Prostate gland (tissue), 2 donors: ENCODE results near the gene IMMP2L. TPM values are rescaled to one million over a fixed set of nuclear protein-coding genes. Genes with fewer than 3 reads are reported as not detected.
"Not testable (repeated sequence)": the region's sequence is repeated elsewhere in the genome, so short reads cannot be mapped to it uniquely, and the experiment has no call there.

Source experiments
- DNase-seq: peaks from one replicate; pipeline ENCODE4 v3.0.0-alpha.2; 2019; ENCODE audit warnings: low spot score
- H3K27ac ChIP-seq, 2 donors: fragments of 200-600 bp; sonication (generic); 2 replicates each; pipeline ENCODE4 v1.5.1; 2017 to 2019
- H3K27me3 ChIP-seq: fragments of 200-600 bp; sonication (generic); replicated peaks from 2 replicates; pipeline ENCODE4 v1.5.1; 2019; ENCODE audit not compliant: insufficient read depth
- H3K36me3 ChIP-seq, 2 donors: fragments of 200-600 bp; sonication (generic); 1 replicate in 1 of 2; 2 replicates in 1 of 2; pipeline versions ENCODE4 v1.5.1 to v1.8.1; 2017 to 2019
- H3K4me1 ChIP-seq: fragments of 200-600 bp; sonication (generic); replicated peaks from 2 replicates; pipeline ENCODE4 v1.5.1; 2019
- H3K4me3 ChIP-seq, 2 donors: fragments of 200-600 bp; sonication (generic); 2 replicates each; pipeline ENCODE4 v1.5.1; 2017 to 2019
- H3K9me3 ChIP-seq: fragments of 200-600 bp; sonication (generic); 2 replicates; pipeline ENCODE4 v1.5.1; 2017
- CTCF ChIP-seq, 4 experiments: fragments of 200-600 bp in 2 of 4; fragments of 450-650 bp in 2 of 4; sonication (generic) in 2 of 4; IDR thresholded peaks; 1 replicate in 3 of 4; 2 replicates in 1 of 4; pipeline ENCODE4 v1.5.1; 2016 to 2019; ENCODE audit warnings: antibody characterized with exemption in 4 of 4, mild to moderate bottlenecking in 2 of 4, moderate library complexity in 2 of 4
- POLR2A ChIP-seq: fragments of 450-650 bp; IDR thresholded peaks from one replicate; pipeline ENCODE4 v1.6.1; 2016; ENCODE audit warnings: antibody characterized with exemption, mild to moderate bottlenecking
- POLR2AphosphoS5 ChIP-seq: sonication (generic); formaldehyde crosslinking; IDR thresholded peaks from one replicate; pipeline ENCODE4 v1.6.1; 2017; ENCODE audit warnings: antibody characterized with exemption
- WGBS: methylation state at CpG from one replicate; pipeline ENCODE4 v1.1.5; 2018; 5-methylcytosine and 5-hydroxymethylcytosine counted together
- intact Hi-C: fragments of 100-400 bp; cut with DNase I; formaldehyde crosslinking; loops from one replicate; pipeline ENCODE4 v1.14.2; 2022
- total RNA-seq, 2 donors: library from RNA; depleted of rRNA; stranded (reverse); fragments of >200 nt; gene quantifications; one replicate each; pipeline ENCODE4 v1.1.0, GENCODE V29; 2016

Gene IMMP2L
- total RNA-seq, 2 donors from 2014 or later = 16.9 to 20.4 TPM

GRCh38 chr7:111292026-111292470 lies 270.2 kb downstream of the IMMP2L start:
- no peak for TF ChIP-seq POLR2AphosphoS5
- no peak for TF ChIP-seq CTCF (IDR thresholded peaks at IDR 0.05)
- TF ChIP-seq POLR2A = no peak
- H3K27ac ChIP-seq = no peak overlapping the region
- H3K27me3 ChIP-seq = no peaks in the 10 kb centered on the region
- no peaks in the 10 kb centered on the region for H3K4me1 ChIP-seq
- H3K36me3 ChIP-seq = no peaks in the 10 kb centered on the region
- no peak for DNase-seq
- WGBS = 17% methylated on average over 1 of the region's 1 CpG
- H3K9me3 ChIP-seq = no peaks in the 10 kb centered on the region
- intact Hi-C loops = no loop called here
- no peak overlapping the region for H3K4me3 ChIP-seq

GRCh38 chr7:111290982-111291381 lies 271.3 kb downstream of the IMMP2L start:
- TF ChIP-seq POLR2A = no peak
- TF ChIP-seq CTCF (IDR thresholded peaks at IDR 0.05) = no peak
- TF ChIP-seq POLR2AphosphoS5 = no peak
- H3K4me1 ChIP-seq = no peaks in the 10 kb centered on the region
- WGBS = 81% methylated on average over 1 of the region's 1 CpG

GRCh38 chr7:111290419-111290818 lies 271.9 kb downstream of the IMMP2L start:
- H3K4me3 ChIP-seq = no peak overlapping the region
- H3K9me3 ChIP-seq = no peaks in the 10 kb centered on the region
- no peaks in the 10 kb centered on the region for H3K27me3 ChIP-seq
- intact Hi-C loops = no loop called here
- no peaks in the 10 kb centered on the region for H3K36me3 ChIP-seq
- DNase-seq = no peak
- H3K4me1 ChIP-seq = no peaks in the 10 kb centered on the region
- 78% methylated on average over 1 of the region's 1 CpG for WGBS
- no peak overlapping the region for H3K27ac ChIP-seq
- TF ChIP-seq POLR2AphosphoS5 = no peak
- no peak for TF ChIP-seq POLR2A
- TF ChIP-seq CTCF (IDR thresholded peaks at IDR 0.05) = no peak

More at GRCh38 chr7:111290982-111291381, 271.3 kb downstream of the IMMP2L start:
- no peak overlapping the region for H3K27ac ChIP-seq
- no peaks in the 10 kb centered on the region for H3K36me3 ChIP-seq
- no peaks in the 10 kb centered on the region for H3K27me3 ChIP-seq
- H3K4me3 ChIP-seq = no peak overlapping the region
- no peaks in the 10 kb centered on the region for H3K9me3 ChIP-seq
- intact Hi-C loops = no loop called here
- no peak for DNase-seq

- H3K4me3 ChIP-seq, DNase-seq, H3K9me3 ChIP-seq, H3K36me3 ChIP-seq, H3K4me1 ChIP-seq, intact Hi-C loops, H3K27me3 ChIP-seq, H3K27ac ChIP-seq: not testable (repeated sequence)
- 85% methylated on average over 3 of the region's 3 CpGs for WGBS
Measured at GRCh38 chr7:111288441-111288840, 273.9 kb downstream of the IMMP2L start.

GRCh38 chr7:111282626-111283025 lies 279.7 kb downstream of the IMMP2L start:
- H3K36me3 ChIP-seq = no peaks in the 10 kb centered on the region
- no peak for TF ChIP-seq POLR2AphosphoS5
- no peak for TF ChIP-seq POLR2A
- no peak for TF ChIP-seq CTCF (IDR thresholded peaks at IDR 0.05)
- 93% methylated on average over 2 of the region's 2 CpGs for WGBS
- no peaks in the 10 kb centered on the region for H3K9me3 ChIP-seq
- H3K27me3 ChIP-seq = no peaks in the 10 kb centered on the region
- no peak overlapping the region for H3K4me3 ChIP-seq
- H3K4me1 ChIP-seq = no peaks in the 10 kb centered on the region
- H3K27ac ChIP-seq = no peak overlapping the region
- DNase-seq = no peak
- intact Hi-C loops = no loop called here
